GM23338 (cell line): ENCODE data around the gene CPNE8. TPM values are rescaled to one million over a fixed set of nuclear protein-coding genes. Genes with fewer than 3 reads are reported as not detected.

Experiments
- ATAC-seq: fragments of 200-7000 bp; cut with Tn5 transposase; 3 replicates; pipeline ENCODE4 v1.9.1; 2020
- DNase-seq: peaks from one replicate; pipeline ENCODE4 v3.0.0-alpha.2; 2015; ENCODE audit warnings: low spot score
- H2AFZ ChIP-seq: fragments of 200-600 bp; sonication (generic); 2 replicates; pipeline ENCODE4 v1.8.0; 2016; ENCODE audit warnings: antibody characterized with exemption, mild to moderate bottlenecking, moderate library complexity
- H3F3A ChIP-seq: fragments of 200-600 bp; sonication (generic); replicated peaks from 2 replicates; pipeline ENCODE4 v1.8.0; 2017; ENCODE audit warnings: antibody characterized with exemption, mixed run types, low read depth
- H3K27ac ChIP-seq: fragments of 200-600 bp; sonication (generic); 2 replicates; pipeline ENCODE4 v1.6.1; 2016; ENCODE audit warnings: low read depth
- H3K27me3 ChIP-seq: fragments of 200-600 bp; sonication (generic); 2 replicates; pipeline ENCODE4 v1.8.0; 2016; ENCODE audit warnings: mild to moderate bottlenecking, mixed run types, moderate library complexity; ENCODE audit not compliant: insufficient read depth
- H3K36me3 ChIP-seq: fragments of 200-600 bp; sonication (generic); 2 replicates; pipeline ENCODE4 v1.8.0; 2016; ENCODE audit warnings: mild to moderate bottlenecking; ENCODE audit not compliant: insufficient read depth
- H3K4me1 ChIP-seq: fragments of 200-600 bp; sonication (generic); 2 replicates; pipeline ENCODE4 v1.8.0; 2016; ENCODE audit warnings: mild to moderate bottlenecking, moderate library complexity; ENCODE audit not compliant: insufficient read depth
- H3K4me2 ChIP-seq: fragments of 200-600 bp; sonication (generic); 2 replicates; pipeline ENCODE4 v1.7.1; 2017; ENCODE audit warnings: mixed run types
- H3K4me3 ChIP-seq: fragments of 200-600 bp; sonication (generic); 2 replicates; pipeline ENCODE4 v1.6.1; 2016; ENCODE audit warnings: mixed run types
- H3K79me2 ChIP-seq: fragments of 200-600 bp; sonication (generic); replicated peaks from 2 replicates; pipeline ENCODE4 v1.8.0; 2017; ENCODE audit warnings: mild to moderate bottlenecking; ENCODE audit not compliant: insufficient read depth
- H3K9me2 ChIP-seq: fragments of 200-600 bp; sonication (generic); 2 replicates; pipeline ENCODE4 v1.8.0; 2017; ENCODE audit not compliant: insufficient read depth
- H4K20me1 ChIP-seq: fragments of 200-600 bp; sonication (generic); replicated peaks from 2 replicates; pipeline ENCODE4 v1.8.0; 2017; ENCODE audit warnings: mild to moderate bottlenecking; ENCODE audit not compliant: insufficient read depth
- H3K27ac Mint-ChIP-seq: 2 replicates; pipeline ENCODE4 v1.8.0; 2020; ENCODE audit warnings: inconsistent platforms, mild to moderate bottlenecking, moderate library complexity, mixed read lengths
- H3K27me3 Mint-ChIP-seq: 3 replicates; pipeline ENCODE4 v1.8.0; 2022; ENCODE audit warnings: low read depth, mild to moderate bottlenecking, moderate library complexity, mixed read lengths, inconsistent platforms; ENCODE audit not compliant: insufficient read depth, poor library complexity
- H3K36me3 Mint-ChIP-seq: 3 replicates; pipeline ENCODE4 v1.8.0; 2021; ENCODE audit warnings: low read depth, mild to moderate bottlenecking, inconsistent platforms, moderate library complexity, mixed read lengths
- H3K4me1 Mint-ChIP-seq: 3 replicates; pipeline ENCODE4 v1.8.0; 2020; ENCODE audit warnings: mild to moderate bottlenecking, inconsistent platforms, mixed read lengths
- H3K4me3 Mint-ChIP-seq: 3 replicates; pipeline ENCODE4 v1.8.0; 2021; ENCODE audit warnings: moderate library complexity, mild to moderate bottlenecking, inconsistent platforms, mixed read lengths
- H3K9me3 Mint-ChIP-seq: 3 replicates; pipeline ENCODE4 v1.8.0; 2020; ENCODE audit warnings: moderate library complexity, mild to moderate bottlenecking, inconsistent platforms, mixed read lengths
- CREB1 ChIP-seq: fragments of 250-450 bp; sonication (Bioruptor Pico); IDR thresholded peaks from 2 replicates; pipeline ENCODE4 v1.5.0; 2020; ENCODE audit warnings: low read depth, mild to moderate bottlenecking, moderate library complexity
- EZH2 ChIP-seq: fragments of 200-600 bp; sonication (generic); IDR thresholded peaks from one replicate; pipeline ENCODE4 v1.8.0; 2017; ENCODE audit warnings: antibody characterized with exemption, mild to moderate bottlenecking, low read depth; ENCODE audit not compliant: unreplicated experiment
- EZH2phosphoT487 ChIP-seq: fragments of 200-600 bp; sonication (generic); IDR thresholded peaks from one replicate; pipeline ENCODE4 v1.8.1; 2018; ENCODE audit warnings: antibody characterized with exemption; ENCODE audit not compliant: unreplicated experiment
- JUNB ChIP-seq: IDR thresholded peaks from one replicate; pipeline ENCODE4 v1.6.1; 2016; ENCODE audit warnings: antibody characterized with exemption; ENCODE audit not compliant: unreplicated experiment
- NANOG ChIP-seq: IDR thresholded peaks from 2 replicates; pipeline ENCODE4 v1.6.1; 2016; ENCODE audit warnings: antibody characterized with exemption, borderline replicate concordance
- POLR2AphosphoS5 ChIP-seq: IDR thresholded peaks from 2 replicates; pipeline ENCODE4 v1.6.1; 2016; ENCODE audit warnings: antibody characterized with exemption, low read depth
- STAT1 ChIP-seq: IDR thresholded peaks from one replicate; pipeline ENCODE4 v1.6.1; 2016; ENCODE audit warnings: antibody characterized with exemption; ENCODE audit not compliant: unreplicated experiment
- ZNF114 ChIP-seq: fragments of 250-450 bp; sonication (Bioruptor Pico); IDR thresholded peaks from 2 replicates; pipeline ENCODE4 v1.5.0; 2020; ENCODE audit warnings: mild to moderate bottlenecking, moderate library complexity
- ZNF331 ChIP-seq: fragments of 250-450 bp; sonication (Bioruptor Pico); IDR thresholded peaks from 2 replicates; pipeline ENCODE4 v1.5.0; 2020; ENCODE audit warnings: low read depth, mild to moderate bottlenecking, moderate library complexity
- polyA plus RNA-seq: library from polyadenylated mRNA; unstranded; fragments of >200 nt; fragmentation: Nextera tagmentation; extraction: Ambion mirVana; gene quantifications from 2 replicates; pipeline ENCODE4 v1.2.1, GENCODE V29; 2016
- total RNA-seq: library from RNA; depleted of rRNA; stranded (reverse); fragments of >200 nt; shearing (Covaris generic); gene quantifications from 2 replicates; pipeline ENCODE4 v1.2.3, GENCODE V29; 2014
- TF ChIP-seq, protein P1 (sequence below), 2 experiments: fragments of 200-600 bp in 1 of 2; sonication (generic) in 1 of 2; conservative IDR thresholded peaks; 2 replicates each; pipeline versions ENCODE4 v1.5.1 to v1.6.1; 2016 to 2017; ENCODE audit warnings: antibody characterized with exemption in 2 of 2, low read depth in 2 of 2, mild to moderate bottlenecking in 2 of 2, moderate library complexity in 1 of 2
- TF ChIP-seq, protein P2 (sequence below): IDR thresholded peaks from 2 replicates; pipeline ENCODE4 v1.6.1; 2016; ENCODE audit warnings: antibody characterized with exemption
- TF ChIP-seq, protein P3 (sequence below): IDR thresholded peaks from one replicate; pipeline ENCODE4 v1.6.1; 2018; ENCODE audit warnings: antibody characterized with exemption; ENCODE audit not compliant: unreplicated experiment
- TF ChIP-seq, protein P4 (sequence below): fragments of 250-450 bp; sonication (Bioruptor Pico); IDR thresholded peaks from 2 replicates; pipeline ENCODE4 v1.5.0; 2020; ENCODE audit warnings: mild to moderate bottlenecking, moderate library complexity

CPNE8 gene
- total and polyA plus RNA-seq, 2 experiments from 2014 or later: 8.7 to 10.1 TPM

DNA sequence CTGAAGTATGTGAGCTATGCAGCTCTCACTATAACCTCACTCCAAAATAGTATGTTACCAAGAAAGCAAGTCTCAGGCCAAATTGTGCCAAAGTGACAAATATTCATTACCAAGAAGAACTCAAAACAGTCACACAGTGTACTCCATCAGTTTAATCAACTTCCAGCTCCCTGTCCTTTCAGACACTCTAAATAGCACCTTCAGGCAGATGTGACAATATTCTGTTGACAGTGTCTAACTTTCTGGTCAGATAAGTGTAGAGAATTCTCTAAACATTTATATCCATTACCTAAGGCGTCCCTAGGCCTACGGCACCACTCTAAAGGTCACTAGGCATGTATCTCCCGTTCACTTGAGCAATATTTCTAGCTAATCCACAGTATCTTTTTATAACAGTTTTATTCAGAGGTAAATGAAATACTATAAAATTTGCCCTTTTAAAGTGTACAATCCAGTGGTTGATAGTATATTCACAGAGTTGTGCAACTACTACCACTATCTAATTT is 21.7 kb downstream of the CPNE8 start:
- Mint-ChIP-seq H3K4me1 (no peaks in the 10 kb centered on the region), H3K36me3 (peaks cover 19% of the 10 kb centered on the region), H3K9me3 (peaks cover 11% of the 10 kb centered on the region; the same call in 2 of the 3 replicates), H3K27ac (no peak overlapping the region), H3K4me3 (no peak overlapping the region), H3K27me3 (peaks cover 2% of the 10 kb centered on the region)
- Histone ChIP-seq H3K4me1 (no peaks in the 10 kb centered on the region; the same call in 1 of the 2 replicates), H2AFZ (no peak overlapping the region), H3K9me2 (no peaks in the 10 kb centered on the region; the same call in 1 of the 2 replicates), H3K4me2 (no peak overlapping the region), H3F3A (no peaks in the 10 kb centered on the region), H3K27me3 (no peaks in the 10 kb centered on the region), H3K27ac (no peak overlapping the region), H4K20me1 (no peaks in the 10 kb centered on the region), H3K4me3 (no peak overlapping the region), H3K79me2 (peaks cover 9% of the 10 kb centered on the region; the same call in 1 of the 2 replicates), H3K36me3 (peaks cover 5% of the 10 kb centered on the region; the same call in 1 of the 2 replicates)
- TF ChIP-seq, protein P1, sequence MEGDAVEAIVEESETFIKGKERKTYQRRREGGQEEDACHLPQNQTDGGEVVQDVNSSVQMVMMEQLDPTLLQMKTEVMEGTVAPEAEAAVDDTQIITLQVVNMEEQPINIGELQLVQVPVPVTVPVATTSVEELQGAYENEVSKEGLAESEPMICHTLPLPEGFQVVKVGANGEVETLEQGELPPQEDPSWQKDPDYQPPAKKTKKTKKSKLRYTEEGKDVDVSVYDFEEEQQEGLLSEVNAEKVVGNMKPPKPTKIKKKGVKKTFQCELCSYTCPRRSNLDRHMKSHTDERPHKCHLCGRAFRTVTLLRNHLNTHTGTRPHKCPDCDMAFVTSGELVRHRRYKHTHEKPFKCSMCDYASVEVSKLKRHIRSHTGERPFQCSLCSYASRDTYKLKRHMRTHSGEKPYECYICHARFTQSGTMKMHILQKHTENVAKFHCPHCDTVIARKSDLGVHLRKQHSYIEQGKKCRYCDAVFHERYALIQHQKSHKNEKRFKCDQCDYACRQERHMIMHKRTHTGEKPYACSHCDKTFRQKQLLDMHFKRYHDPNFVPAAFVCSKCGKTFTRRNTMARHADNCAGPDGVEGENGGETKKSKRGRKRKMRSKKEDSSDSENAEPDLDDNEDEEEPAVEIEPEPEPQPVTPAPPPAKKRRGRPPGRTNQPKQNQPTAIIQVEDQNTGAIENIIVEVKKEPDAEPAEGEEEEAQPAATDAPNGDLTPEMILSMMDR (conservative IDR thresholded peaks at IDR 0.05; ENCODE audit: low read depth in 2 of 2): no peak
- TF ChIP-seq, protein P2, sequence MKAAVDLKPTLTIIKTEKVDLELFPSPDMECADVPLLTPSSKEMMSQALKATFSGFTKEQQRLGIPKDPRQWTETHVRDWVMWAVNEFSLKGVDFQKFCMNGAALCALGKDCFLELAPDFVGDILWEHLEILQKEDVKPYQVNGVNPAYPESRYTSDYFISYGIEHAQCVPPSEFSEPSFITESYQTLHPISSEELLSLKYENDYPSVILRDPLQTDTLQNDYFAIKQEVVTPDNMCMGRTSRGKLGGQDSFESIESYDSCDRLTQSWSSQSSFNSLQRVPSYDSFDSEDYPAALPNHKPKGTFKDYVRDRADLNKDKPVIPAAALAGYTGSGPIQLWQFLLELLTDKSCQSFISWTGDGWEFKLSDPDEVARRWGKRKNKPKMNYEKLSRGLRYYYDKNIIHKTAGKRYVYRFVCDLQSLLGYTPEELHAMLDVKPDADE: no peak
- TF ChIP-seq NANOG: no peak
- TF ChIP-seq EZH2phosphoT487: no peak
- no peak for TF ChIP-seq CREB1 (CRISPR knock-in tag)
- no peak for TF ChIP-seq EZH2
- no peak for TF ChIP-seq POLR2AphosphoS5
- no peak for TF ChIP-seq STAT1
- TF ChIP-seq JUNB: no peak
- no peak for TF ChIP-seq ZNF331 (CRISPR knock-in tag)
- TF ChIP-seq, protein P3, sequence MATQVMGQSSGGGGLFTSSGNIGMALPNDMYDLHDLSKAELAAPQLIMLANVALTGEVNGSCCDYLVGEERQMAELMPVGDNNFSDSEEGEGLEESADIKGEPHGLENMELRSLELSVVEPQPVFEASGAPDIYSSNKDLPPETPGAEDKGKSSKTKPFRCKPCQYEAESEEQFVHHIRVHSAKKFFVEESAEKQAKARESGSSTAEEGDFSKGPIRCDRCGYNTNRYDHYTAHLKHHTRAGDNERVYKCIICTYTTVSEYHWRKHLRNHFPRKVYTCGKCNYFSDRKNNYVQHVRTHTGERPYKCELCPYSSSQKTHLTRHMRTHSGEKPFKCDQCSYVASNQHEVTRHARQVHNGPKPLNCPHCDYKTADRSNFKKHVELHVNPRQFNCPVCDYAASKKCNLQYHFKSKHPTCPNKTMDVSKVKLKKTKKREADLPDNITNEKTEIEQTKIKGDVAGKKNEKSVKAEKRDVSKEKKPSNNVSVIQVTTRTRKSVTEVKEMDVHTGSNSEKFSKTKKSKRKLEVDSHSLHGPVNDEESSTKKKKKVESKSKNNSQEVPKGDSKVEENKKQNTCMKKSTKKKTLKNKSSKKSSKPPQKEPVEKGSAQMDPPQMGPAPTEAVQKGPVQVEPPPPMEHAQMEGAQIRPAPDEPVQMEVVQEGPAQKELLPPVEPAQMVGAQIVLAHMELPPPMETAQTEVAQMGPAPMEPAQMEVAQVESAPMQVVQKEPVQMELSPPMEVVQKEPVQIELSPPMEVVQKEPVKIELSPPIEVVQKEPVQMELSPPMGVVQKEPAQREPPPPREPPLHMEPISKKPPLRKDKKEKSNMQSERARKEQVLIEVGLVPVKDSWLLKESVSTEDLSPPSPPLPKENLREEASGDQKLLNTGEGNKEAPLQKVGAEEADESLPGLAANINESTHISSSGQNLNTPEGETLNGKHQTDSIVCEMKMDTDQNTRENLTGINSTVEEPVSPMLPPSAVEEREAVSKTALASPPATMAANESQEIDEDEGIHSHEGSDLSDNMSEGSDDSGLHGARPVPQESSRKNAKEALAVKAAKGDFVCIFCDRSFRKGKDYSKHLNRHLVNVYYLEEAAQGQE: no peak
- TF ChIP-seq ZNF114: no peak
- TF ChIP-seq, protein P4, sequence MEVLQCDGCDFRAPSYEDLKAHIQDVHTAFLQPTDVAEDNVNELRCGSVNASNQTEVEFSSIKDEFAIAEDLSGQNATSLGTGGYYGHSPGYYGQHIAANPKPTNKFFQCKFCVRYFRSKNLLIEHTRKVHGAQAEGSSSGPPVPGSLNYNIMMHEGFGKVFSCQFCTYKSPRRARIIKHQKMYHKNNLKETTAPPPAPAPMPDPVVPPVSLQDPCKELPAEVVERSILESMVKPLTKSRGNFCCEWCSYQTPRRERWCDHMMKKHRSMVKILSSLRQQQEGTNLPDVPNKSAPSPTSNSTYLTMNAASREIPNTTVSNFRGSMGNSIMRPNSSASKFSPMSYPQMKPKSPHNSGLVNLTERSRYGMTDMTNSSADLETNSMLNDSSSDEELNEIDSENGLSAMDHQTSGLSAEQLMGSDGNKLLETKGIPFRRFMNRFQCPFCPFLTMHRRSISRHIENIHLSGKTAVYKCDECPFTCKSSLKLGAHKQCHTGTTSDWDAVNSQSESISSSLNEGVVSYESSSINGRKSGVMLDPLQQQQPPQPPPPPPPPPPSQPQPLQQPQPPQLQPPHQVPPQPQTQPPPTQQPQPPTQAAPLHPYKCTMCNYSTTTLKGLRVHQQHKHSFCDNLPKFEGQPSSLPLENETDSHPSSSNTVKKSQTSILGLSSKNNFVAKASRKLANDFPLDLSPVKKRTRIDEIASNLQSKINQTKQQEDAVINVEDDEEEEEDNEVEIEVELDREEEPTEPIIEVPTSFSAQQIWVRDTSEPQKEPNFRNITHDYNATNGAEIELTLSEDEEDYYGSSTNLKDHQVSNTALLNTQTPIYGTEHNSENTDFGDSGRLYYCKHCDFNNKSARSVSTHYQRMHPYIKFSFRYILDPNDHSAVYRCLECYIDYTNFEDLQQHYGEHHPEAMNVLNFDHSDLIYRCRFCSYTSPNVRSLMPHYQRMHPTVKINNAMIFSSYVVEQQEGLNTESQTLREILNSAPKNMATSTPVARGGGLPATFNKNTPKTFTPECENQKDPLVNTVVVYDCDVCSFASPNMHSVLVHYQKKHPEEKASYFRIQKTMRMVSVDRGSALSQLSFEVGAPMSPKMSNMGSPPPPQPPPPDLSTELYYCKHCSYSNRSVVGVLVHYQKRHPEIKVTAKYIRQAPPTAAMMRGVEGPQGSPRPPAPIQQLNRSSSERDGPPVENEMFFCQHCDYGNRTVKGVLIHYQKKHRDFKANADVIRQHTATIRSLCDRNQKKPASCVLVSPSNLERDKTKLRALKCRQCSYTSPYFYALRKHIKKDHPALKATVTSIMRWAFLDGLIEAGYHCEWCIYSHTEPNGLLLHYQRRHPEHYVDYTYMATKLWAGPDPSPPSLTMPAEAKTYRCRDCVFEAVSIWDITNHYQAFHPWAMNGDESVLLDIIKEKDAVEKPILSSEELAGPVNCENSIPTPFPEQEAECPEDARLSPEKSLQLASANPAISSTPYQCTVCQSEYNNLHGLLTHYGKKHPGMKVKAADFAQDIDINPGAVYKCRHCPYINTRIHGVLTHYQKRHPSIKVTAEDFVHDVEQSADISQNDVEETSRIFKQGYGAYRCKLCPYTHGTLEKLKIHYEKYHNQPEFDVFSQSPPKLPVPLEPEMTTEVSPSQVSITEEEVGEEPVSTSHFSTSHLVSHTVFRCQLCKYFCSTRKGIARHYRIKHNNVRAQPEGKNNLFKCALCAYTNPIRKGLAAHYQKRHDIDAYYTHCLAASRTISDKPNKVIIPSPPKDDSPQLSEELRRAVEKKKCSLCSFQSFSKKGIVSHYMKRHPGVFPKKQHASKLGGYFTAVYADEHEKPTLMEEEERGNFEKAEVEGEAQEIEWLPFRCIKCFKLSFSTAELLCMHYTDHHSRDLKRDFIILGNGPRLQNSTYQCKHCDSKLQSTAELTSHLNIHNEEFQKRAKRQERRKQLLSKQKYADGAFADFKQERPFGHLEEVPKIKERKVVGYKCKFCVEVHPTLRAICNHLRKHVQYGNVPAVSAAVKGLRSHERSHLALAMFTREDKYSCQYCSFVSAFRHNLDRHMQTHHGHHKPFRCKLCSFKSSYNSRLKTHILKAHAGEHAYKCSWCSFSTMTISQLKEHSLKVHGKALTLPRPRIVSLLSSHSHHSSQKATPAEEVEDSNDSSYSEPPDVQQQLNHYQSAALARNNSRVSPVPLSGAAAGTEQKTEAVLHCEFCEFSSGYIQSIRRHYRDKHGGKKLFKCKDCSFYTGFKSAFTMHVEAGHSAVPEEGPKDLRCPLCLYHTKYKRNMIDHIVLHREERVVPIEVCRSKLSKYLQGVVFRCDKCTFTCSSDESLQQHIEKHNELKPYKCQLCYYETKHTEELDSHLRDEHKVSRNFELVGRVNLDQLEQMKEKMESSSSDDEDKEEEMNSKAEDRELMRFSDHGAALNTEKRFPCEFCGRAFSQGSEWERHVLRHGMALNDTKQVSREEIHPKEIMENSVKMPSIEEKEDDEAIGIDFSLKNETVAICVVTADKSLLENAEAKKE: no peak
- DNase-seq: no peak
- no peak for ATAC-seq
